GM18868 (cell line): Measurements from ENCODE around the gene TBC1D16.

Source experiments
- ATAC-seq: cut with Tn5 transposase; IDR thresholded peaks from one replicate; pipeline ENCODE4 v1.9.1; 2021; ENCODE audit warnings: mild to moderate bottlenecking, moderate library complexity; ENCODE audit not compliant: unreplicated experiment

Gene TBC1D16, protein sequence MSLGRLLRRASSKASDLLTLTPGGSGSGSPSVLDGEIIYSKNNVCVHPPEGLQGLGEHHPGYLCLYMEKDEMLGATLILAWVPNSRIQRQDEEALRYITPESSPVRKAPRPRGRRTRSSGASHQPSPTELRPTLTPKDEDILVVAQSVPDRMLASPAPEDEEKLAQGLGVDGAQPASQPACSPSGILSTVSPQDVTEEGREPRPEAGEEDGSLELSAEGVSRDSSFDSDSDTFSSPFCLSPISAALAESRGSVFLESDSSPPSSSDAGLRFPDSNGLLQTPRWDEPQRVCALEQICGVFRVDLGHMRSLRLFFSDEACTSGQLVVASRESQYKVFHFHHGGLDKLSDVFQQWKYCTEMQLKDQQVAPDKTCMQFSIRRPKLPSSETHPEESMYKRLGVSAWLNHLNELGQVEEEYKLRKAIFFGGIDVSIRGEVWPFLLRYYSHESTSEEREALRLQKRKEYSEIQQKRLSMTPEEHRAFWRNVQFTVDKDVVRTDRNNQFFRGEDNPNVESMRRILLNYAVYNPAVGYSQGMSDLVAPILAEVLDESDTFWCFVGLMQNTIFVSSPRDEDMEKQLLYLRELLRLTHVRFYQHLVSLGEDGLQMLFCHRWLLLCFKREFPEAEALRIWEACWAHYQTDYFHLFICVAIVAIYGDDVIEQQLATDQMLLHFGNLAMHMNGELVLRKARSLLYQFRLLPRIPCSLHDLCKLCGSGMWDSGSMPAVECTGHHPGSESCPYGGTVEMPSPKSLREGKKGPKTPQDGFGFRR

DNA sequence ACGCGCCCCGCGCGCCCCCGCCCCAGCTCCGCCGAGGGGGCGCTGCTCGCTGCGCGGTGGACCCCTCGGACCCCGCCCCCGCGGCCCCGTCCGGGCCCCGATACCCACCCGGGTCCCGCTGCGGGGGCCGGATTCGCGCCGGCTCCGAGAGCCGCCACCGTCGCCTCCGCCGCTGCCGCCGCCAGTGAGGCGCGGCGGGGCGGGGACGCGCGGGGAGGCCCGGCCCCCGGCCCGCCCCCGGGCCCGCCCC is at the start of gene TBC1D16:
Gene TBC1D16 (minus strand): TSS at position 186 of the 250 bp plus-strand sequence. CDS start 22,325 bp downstream, outside the sequence.
- no peak for ATAC-seq

GRCh38 chr17:80084773-80085172 is 49.1 kb upstream of the TBC1D16 start:
- ATAC-seq: no peak

DNA sequence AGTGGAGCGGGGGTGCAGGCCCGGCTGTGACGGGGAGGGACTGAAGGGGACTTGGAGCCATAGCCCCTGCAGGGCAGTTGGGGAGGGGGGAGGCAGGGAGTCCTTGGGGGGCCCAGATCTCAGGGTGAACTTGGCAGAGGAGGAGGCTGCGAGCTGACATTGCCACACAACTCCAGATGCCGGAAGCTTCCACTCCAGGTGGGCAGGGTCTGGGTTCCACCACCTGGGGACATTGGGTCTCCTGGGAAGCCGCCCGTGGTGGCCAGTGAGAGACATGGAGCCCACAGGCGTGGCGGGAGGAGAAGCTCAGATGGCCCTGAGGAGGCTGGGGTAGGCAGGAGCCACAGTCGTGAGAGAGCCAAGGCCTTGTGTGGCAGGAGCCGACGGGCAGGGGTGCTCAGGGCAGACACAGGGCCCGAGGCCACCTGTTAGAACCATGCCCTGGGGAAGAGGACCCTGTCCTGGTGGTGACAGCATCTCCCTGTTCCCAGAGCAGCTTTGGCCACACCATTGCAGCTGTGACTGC is 47.5 kb upstream of the TBC1D16 start:
- no peak for ATAC-seq

DNA sequence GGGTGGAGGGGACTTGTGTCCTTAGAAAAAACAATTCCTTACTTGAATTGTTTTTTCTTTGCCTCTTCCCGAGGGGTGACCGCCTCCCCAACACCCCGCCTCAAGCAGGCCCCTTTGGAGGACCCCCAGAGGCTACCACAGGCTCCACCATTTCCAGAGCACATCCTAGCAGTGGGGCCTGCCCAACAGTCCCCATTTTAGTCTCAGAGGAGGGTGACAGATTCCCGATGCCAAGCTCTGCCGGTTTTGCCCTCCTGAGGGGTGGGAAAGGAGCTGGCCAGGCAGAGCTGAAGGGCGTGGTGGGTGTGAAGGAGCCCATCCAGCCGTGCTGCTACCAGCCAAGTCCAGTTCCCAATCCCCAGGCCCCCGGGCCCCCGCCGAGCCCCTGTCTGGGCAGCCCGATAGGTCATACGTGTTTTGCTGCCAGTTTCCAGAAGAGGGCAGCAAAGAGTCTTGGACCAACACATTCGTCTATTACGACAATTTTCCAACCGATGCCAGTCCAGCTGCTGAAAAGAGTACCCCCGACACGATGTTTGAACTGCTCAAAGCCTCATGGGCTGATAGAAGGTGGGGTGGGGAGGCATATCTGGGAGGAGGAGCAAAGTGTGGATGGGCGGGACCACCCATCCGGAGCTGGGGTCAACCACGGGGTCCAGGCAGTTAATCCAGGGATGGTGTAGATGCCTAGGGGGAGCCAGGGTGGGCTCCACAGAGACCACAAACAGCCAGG is 46.9 kb upstream of the TBC1D16 start:
- ATAC-seq: no peak

DNA sequence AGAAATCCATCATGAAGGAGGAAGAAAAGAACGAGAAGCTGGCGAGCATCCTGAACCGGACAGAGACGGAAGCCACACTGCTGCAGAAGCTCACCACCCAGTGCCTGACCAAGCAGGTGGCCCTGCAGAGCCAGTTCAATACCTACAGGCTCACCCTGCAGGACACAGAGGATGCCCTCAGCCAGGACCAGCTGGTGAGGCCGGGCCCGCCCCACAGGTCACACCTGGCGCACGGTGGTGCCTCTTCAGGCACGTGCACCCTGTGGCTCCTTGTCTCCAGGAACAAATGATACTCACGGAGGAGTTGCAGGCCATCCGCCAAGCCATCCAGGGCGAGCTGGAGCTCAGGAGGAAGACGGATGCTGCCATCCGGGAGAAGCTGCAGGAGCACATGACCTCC is 45.9 kb upstream of the TBC1D16 start:
- no peak for ATAC-seq

- ATAC-seq: no peak
Observed at GRCh38 chr17:80080081-80080480, 44.4 kb upstream of the TBC1D16 start.

- no peak for ATAC-seq
Observed at GRCh38 chr17:80072410-80072809, 36.7 kb upstream of the TBC1D16 start.

GRCh38 chr17:80071116-80071841 is 35.6 kb upstream of the TBC1D16 start:
- ATAC-seq: no peak

DNA sequence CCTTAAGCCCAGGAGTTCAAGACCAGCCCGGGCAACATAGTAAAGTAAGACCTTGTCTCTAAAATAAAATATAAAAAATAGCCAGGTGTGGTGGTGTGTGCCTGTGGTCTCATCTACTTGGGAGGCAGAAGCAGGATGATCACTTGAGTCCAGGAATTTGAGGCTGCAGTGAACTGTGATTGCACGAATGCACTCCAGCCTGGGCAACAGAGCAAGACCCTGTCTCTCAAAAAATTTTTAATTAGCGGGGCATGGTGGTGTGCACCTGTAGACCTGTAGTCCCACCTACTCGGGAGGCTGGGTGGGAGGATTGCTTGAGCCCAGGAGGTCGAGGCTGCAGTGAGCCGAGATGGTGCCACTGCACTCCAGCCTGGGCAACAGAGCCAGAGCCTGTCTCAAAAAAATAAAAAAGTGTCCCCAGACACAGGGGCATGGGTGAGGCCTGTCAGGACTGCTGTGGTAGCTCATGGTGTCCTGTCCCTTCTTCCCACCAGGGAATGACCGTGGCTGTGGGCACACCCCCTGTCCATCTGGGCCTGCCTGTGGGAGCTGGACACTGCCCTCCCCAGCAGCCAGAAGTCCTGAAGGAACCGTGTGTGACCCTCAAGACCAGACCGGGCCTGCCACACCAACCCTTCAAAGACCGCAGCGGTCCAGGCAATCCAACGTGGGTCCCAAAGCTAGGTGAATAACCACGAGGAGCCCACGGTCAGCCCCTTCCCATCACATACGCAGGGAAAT is 34.9 kb upstream of the TBC1D16 start:
- no peak for ATAC-seq

- ATAC-seq: no peak
Observed at GRCh38 chr17:80068301-80069222, 32.9 kb upstream of the TBC1D16 start.

- no peak for ATAC-seq
Observed at GRCh38 chr17:80067393-80067986, 31.8 kb upstream of the TBC1D16 start.

GRCh38 chr17:80065478-80066170 is 30.0 kb upstream of the TBC1D16 start:
- ATAC-seq: no peak

DNA sequence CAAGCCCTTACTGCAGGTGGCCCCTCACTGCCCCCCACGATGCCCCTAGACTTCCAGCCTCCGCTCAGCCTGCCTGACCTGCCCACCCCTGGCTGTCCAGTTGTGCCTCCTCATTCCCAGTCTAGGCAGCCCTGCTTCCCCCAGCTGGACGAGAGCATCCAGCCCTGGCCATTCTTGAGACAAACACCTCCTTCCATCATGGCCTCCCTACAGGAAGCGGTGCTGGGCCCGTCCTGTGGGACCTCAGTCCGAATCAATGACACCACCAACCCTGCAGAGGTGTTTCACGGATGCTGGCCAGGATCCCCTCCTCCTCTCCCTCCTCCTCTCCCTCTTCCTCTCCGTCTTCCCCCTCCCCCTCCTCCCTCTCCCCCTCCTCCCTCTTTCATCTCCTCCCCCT is 29.0 kb upstream of the TBC1D16 start:
- no peak for ATAC-seq

DNA sequence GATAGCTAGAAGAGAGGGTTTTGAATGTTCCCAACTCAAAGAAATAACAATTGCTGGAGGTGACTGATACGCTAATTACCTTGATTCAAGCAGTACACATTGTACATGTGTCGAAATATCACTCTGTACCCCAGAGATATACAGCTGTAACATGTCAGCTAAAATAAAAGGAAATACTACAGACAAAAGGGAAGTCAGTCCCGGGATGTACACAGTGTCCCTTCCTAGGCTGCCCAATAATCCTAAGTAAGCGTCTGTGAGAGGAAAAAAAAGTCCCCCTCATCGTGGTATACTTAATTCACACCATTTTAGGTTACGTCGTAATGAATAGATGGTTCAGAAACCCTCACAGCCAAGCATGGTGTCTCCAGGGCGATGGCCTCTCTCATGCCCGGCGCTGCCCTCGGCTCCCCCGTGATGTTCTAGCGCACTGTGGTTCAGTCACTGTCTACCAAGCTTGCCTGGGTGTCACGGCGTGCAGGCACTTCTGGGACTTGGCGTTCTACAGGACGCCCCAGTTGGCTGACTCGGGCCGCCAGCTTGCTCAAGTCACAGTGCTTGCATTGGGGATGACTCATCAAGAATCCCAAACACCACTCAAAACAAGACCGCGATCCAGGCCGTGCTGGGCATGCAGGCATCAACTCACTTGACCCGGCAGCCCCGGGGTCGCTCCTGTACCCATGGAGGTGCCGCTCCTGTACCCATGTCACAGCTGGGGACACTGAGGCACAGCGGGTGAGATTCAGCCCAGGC is 28.3 kb upstream of the TBC1D16 start:
- ATAC-seq: no peak

GRCh38 chr17:80061421-80061820 is 25.7 kb upstream of the TBC1D16 start:
- ATAC-seq: no peak

DNA sequence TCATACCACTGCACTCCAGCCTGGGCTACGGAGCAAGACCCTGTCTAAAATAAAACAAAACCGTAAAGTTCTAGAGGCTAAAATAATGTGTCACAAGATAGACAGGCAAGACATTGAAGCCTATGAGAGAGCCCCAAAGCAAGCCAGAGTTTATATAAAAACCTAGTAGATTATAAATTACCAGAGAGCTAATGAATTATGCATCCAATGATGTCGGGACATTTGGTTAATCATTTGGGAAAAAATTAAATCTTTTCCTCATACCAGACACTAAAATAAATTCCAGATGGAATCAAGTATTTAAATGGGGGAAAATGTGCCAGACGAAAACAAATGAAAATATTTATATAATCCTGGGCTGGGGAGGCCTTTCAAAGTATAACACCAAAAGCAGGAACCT is 25.0 kb upstream of the TBC1D16 start:
- no peak for ATAC-seq

DNA sequence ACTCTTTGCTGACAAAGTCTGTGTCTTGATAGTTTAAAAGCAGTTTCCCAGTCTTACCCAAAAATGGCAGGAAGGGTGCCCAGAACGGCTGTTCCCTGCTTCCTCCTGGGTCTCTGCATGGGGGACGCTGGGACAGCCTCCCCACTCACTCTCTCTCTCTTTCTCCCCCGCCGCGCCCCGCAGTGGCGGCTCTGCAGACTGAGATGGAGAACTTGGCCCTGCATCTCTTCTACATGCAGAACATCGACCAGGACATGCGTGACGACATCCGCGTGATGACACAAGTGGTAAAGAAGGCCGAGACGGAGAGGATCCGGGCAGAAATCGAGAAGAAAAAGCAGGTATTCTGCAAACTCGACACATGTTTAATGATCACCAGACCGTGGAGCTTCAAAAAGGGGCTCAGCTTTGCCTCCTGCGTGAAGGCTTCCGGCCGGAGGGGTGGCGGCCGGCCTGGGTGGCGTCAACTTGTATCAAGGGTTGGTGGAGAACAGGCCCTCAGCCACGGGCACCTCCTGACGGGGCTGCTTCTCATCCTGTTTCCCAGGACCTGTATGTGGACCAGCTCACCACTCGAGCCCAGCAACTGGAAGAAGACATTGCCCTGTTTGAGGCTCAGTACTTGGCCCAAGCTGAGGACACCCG is 22.8 kb upstream of the TBC1D16 start:
- ATAC-seq: no peak
